GM12878 (cell line): Measurements from ENCODE around the gene PXDC1.

ENCODE experiments used
- FOS ChIP-seq: IDR thresholded peaks from 3 replicates; pipeline ENCODE4 v1.6.1; 2011; ENCODE audit warnings: borderline replicate concordance; ENCODE audit not compliant: insufficient read length; ENCODE audit errors: extremely low read depth
- TF ChIP-seq, protein P1 (sequence below), 3 experiments: IDR thresholded peaks in 2 of 3; conservative IDR thresholded peaks in 1 of 3; 2 replicates each; pipeline ENCODE4 v1.5.1; 2011; ENCODE audit warnings: low read depth in 3 of 3, low read length in 3 of 3, mild to moderate bottlenecking in 3 of 3, control low read depth in 2 of 3, moderate library complexity in 2 of 3, inconsistent platforms in 1 of 3, mixed read lengths in 1 of 3; ENCODE audit not compliant: control insufficient read depth in 2 of 3, insufficient read depth in 1 of 3; ENCODE audit errors: extremely low read depth in 1 of 3
- TF ChIP-seq, protein P2 (sequence below): fragments of 450-650 bp; IDR thresholded peaks from 2 replicates; pipeline ENCODE4 v1.6.1; 2018; ENCODE audit warnings: mild to moderate bottlenecking, low read depth, moderate library complexity; ENCODE audit not compliant: partially characterized antibody
- TF ChIP-seq, protein P3 (sequence below): fragments of 450-650 bp; formaldehyde crosslinking; IDR thresholded peaks from 2 replicates; pipeline ENCODE4 v1.4.0; 2022; ENCODE audit warnings: mild to moderate bottlenecking, moderate library complexity

DNA sequence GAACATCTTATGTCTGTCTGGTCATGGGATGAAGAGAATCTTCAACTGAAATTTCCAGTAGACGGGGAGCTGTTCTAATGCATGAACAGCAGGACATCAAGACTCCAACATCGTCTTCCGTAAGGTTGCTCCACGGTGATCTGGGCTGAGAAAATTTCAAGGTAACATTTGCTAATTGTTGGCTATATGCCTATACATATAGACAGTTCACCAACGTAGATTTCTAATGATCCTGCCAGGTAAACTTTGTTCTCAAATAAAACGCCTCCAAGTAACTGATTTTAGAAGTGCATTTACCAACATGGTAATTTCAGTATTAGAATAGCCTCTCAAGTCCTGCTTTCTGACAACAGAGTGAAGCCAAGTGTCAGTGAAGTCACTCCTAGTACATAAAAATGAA is 11.3 kb upstream of the PXDC1 start:
- TF ChIP-seq, protein P1, sequence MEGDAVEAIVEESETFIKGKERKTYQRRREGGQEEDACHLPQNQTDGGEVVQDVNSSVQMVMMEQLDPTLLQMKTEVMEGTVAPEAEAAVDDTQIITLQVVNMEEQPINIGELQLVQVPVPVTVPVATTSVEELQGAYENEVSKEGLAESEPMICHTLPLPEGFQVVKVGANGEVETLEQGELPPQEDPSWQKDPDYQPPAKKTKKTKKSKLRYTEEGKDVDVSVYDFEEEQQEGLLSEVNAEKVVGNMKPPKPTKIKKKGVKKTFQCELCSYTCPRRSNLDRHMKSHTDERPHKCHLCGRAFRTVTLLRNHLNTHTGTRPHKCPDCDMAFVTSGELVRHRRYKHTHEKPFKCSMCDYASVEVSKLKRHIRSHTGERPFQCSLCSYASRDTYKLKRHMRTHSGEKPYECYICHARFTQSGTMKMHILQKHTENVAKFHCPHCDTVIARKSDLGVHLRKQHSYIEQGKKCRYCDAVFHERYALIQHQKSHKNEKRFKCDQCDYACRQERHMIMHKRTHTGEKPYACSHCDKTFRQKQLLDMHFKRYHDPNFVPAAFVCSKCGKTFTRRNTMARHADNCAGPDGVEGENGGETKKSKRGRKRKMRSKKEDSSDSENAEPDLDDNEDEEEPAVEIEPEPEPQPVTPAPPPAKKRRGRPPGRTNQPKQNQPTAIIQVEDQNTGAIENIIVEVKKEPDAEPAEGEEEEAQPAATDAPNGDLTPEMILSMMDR (IDR thresholded peaks at IDR 0.05 in 2 of 3, conservative IDR thresholded peaks at IDR 0.05 in 1 of 3; ENCODE audit: control insufficient read depth in 2 of 3, extremely low read depth in 1 of 3, insufficient read depth in 1 of 3, low read depth in 3 of 3, low read length in 3 of 3) = no peak
- TF ChIP-seq, protein P2, sequence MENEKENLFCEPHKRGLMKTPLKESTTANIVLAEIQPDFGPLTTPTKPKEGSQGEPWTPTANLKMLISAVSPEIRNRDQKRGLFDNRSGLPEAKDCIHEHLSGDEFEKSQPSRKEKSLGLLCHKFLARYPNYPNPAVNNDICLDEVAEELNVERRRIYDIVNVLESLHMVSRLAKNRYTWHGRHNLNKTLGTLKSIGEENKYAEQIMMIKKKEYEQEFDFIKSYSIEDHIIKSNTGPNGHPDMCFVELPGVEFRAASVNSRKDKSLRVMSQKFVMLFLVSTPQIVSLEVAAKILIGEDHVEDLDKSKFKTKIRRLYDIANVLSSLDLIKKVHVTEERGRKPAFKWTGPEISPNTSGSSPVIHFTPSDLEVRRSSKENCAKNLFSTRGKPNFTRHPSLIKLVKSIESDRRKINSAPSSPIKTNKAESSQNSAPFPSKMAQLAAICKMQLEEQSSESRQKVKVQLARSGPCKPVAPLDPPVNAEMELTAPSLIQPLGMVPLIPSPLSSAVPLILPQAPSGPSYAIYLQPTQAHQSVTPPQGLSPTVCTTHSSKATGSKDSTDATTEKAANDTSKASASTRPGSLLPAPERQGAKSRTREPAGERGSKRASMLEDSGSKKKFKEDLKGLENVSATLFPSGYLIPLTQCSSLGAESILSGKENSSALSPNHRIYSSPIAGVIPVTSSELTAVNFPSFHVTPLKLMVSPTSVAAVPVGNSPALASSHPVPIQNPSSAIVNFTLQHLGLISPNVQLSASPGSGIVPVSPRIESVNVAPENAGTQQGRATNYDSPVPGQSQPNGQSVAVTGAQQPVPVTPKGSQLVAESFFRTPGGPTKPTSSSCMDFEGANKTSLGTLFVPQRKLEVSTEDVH = no peak
- no peak for TF ChIP-seq FOS
- TF ChIP-seq, protein P3, sequence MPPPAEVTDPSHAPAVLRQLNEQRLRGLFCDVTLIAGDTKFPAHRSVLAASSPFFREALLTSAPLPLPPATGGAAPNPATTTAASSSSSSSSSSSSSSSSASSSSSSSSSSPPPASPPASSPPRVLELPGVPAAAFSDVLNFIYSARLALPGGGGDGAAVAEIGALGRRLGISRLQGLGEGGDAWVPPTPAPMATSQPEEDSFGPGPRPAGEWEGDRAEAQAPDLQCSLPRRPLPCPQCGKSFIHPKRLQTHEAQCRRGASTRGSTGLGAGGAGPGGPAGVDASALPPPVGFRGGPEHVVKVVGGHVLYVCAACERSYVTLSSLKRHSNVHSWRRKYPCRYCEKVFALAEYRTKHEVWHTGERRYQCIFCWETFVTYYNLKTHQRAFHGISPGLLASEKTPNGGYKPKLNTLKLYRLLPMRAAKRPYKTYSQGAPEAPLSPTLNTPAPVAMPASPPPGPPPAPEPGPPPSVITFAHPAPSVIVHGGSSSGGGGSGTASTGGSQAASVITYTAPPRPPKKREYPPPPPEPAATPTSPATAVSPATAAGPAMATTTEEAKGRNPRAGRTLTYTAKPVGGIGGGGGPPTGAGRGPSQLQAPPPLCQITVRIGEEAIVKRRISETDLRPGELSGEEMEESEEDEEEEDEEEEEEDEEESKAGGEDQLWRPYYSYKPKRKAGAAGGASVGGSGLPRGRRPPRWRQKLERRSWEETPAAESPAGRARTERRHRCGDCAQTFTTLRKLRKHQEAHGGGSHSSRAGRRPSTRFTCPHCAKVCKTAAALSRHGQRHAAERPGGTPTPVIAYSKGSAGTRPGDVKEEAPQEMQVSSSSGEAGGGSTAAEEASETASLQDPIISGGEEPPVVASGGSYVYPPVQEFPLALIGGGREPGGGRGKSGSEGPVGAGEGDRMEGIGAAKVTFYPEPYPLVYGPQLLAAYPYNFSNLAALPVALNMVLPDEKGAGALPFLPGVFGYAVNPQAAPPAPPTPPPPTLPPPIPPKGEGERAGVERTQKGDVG = no peak
